ENCODE results near the gene POMT1. TPM values are rescaled to one million over a fixed set of nuclear protein-coding genes. Genes with fewer than 3 reads are reported as not detected.
"Not testable (repeated sequence)": the region's sequence is repeated elsewhere in the genome, so short reads cannot be mapped to it uniquely, and the experiment has no call there.

Gene POMT1
- total RNA-seq, 1 donor from 2014 or later = 29.3 TPM

DNA sequence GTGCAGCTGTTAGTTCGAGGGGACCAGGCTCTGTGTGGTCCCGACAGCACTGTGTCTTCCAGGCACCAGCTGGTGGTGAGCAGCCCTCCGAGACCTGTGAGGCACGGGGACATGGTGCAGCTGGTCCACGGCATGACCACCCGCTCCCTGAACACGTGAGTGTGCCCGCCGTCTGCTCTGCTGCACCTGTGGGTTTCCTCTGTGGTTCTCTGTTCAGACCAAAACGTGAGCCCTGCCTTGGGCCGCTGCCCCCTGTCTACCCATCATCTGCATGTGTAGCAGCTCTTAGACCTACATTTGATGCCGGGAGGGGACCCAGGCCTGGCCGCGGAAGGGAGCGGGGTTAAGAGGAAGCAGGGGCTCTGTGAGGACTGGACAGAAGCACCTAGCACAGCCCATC is 10.5 kb downstream of the POMT1 start:
- no peaks in the 10 kb centered on the region for H3K27me3 ChIP-seq (ENCODE audit: control insufficient read depth, insufficient read depth, low read length)
- TF ChIP-seq, protein P1, sequence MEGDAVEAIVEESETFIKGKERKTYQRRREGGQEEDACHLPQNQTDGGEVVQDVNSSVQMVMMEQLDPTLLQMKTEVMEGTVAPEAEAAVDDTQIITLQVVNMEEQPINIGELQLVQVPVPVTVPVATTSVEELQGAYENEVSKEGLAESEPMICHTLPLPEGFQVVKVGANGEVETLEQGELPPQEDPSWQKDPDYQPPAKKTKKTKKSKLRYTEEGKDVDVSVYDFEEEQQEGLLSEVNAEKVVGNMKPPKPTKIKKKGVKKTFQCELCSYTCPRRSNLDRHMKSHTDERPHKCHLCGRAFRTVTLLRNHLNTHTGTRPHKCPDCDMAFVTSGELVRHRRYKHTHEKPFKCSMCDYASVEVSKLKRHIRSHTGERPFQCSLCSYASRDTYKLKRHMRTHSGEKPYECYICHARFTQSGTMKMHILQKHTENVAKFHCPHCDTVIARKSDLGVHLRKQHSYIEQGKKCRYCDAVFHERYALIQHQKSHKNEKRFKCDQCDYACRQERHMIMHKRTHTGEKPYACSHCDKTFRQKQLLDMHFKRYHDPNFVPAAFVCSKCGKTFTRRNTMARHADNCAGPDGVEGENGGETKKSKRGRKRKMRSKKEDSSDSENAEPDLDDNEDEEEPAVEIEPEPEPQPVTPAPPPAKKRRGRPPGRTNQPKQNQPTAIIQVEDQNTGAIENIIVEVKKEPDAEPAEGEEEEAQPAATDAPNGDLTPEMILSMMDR (IDR thresholded peaks at IDR 0.05; ENCODE audit: insufficient read depth, low read length, poor library complexity, severe bottlenecking) = no peak
- no peak overlapping the region for H3K4me3 ChIP-seq (ENCODE audit: low read depth, low read length)
- H3K36me3 ChIP-seq (ENCODE audit: control insufficient read depth, insufficient read depth, low read length) = peaks cover 3% of the 10 kb centered on the region
- no peak for DNase-seq (ENCODE audit: low read depth)

DNA sequence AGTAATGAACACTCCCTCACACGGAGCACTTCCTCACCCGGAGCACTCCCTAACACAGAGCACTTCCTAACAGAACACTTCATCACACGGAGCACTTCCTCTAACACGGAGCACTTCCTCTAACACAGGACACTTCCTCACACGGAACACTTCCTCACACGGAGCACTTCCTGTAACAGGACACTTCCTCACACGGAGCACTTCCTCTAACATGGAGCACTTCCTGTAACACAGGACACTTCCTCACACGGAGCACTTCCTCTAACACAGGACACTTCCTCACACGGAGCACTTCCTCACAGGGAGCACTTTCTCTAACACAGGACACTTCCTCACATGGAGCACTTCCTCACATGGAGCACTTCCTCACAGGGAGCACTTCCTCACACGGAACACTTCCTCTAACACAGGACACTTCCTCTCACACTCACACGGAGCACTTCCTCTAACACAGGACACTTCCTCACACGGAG is 12.9 kb downstream of the POMT1 start:
- H3K4me3 ChIP-seq (ENCODE audit: low read depth, low read length); DNase-seq (ENCODE audit: low read depth); H3K27me3 ChIP-seq (ENCODE audit: control insufficient read depth, insufficient read depth, low read length); H3K36me3 ChIP-seq (ENCODE audit: control insufficient read depth, insufficient read depth, low read length): not testable (repeated sequence)

DNA sequence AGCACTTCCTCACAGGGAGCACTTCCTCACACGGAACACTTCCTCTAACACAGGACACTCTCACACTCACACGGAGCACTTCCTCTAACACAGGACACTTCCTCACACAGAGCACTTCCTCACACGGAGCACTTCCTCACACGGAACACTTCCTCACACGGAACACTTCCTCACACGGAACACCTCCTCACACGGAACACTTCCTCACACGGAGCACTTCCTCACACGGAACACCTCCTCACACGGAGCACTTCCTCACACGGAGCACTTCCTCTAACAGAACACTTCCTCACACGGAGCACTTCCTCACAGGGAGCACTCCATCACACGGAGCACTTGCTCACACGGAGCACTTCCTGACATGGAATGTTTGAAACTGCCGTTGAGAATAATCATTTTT is 13.4 kb downstream of the POMT1 start:
- Histone ChIP-seq H3K27me3 (ENCODE audit: control insufficient read depth, insufficient read depth, low read length) (no peaks in the 10 kb centered on the region), H3K4me3 (ENCODE audit: low read depth, low read length) (no peak overlapping the region), H3K36me3 (ENCODE audit: control insufficient read depth, insufficient read depth, low read length) (peaks cover 5% of the 10 kb centered on the region)
- TF ChIP-seq, protein P1 (IDR thresholded peaks at IDR 0.05; ENCODE audit: insufficient read depth, low read length, poor library complexity, severe bottlenecking) = no peak
- DNase-seq (ENCODE audit: low read depth) = no peak

DNA sequence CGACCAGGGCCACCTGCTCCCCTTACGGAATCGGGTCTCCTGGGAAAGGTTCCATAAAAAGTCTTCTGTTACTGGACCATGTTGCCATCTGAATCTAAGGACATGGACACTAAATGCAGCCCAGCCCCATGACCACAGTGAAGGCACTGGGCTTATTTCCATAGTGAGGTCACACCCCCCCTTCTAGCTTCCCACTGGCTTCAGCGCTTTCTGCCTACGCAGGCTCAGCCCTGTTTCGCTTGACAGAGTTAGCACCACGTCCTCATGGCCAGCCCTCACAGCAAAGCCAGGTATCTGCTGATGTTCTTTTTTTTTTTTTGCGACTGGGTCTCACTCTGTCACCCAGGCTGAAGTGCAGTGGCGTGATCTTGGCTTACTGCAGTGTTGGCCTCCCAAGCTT is 14.2 kb downstream of the POMT1 start:
- no peak overlapping the region for H3K4me3 ChIP-seq (ENCODE audit: low read depth, low read length)
- DNase-seq (ENCODE audit: low read depth) = no peak
- TF ChIP-seq, protein P1 (IDR thresholded peaks at IDR 0.05; ENCODE audit: insufficient read depth, low read length, poor library complexity, severe bottlenecking) = no peak
- H3K27me3 ChIP-seq (ENCODE audit: control insufficient read depth, insufficient read depth, low read length) = no peaks in the 10 kb centered on the region
- H3K36me3 ChIP-seq (ENCODE audit: control insufficient read depth, insufficient read depth, low read length) = peaks cover 7% of the 10 kb centered on the region

DNA sequence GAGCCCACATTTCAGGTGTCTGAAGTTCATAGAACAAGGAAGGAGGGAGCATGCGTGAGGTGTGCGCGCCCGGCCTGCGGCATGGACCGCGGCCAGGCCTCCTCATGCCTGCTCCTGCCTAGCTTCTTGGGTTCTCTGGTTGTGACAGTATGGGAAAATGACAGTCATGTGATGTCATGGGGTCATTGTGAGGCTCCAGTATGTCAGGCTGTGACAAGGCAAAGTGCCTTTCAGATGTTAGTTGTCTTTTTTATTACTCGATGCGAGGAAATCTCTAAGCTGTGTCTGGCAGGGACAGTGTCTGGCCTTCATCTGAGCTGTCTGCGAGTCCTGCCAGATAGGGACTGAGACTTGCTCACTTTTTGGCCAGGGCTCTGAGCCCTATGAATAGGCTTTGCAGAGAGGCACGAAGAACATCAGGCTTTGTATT is 15.1 kb downstream of the POMT1 start:
- Histone ChIP-seq H3K36me3 (ENCODE audit: control insufficient read depth, insufficient read depth, low read length) (peaks cover 9% of the 10 kb centered on the region), H3K27me3 (ENCODE audit: control insufficient read depth, insufficient read depth, low read length) (no peaks in the 10 kb centered on the region), H3K4me3 (ENCODE audit: low read depth, low read length) (no peak overlapping the region)
- no peak for DNase-seq (ENCODE audit: low read depth)
- TF ChIP-seq, protein P1 (IDR thresholded peaks at IDR 0.05; ENCODE audit: insufficient read depth, low read length, poor library complexity, severe bottlenecking) = no peak

DNA sequence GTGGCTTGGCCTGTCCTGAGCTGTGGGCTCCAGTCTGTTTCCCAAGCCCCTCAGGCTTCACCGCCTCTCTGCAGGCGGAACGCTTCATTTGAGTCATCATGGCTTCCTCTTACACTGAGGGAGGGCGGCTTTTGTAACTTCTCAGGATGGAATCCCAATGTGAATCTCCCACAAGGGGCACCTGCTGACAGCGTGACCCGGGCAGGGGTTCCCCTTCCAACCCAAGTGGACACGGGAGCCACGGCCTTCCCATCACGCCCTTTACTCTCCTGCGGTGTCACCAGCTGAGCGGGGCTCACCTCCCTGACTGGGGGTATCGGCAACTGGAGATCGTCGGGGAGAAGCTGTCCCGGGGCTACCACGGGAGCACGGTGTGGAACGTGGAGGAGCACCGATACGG is 15.8 kb downstream of the POMT1 start:
- Histone ChIP-seq H3K36me3 (ENCODE audit: control insufficient read depth, insufficient read depth, low read length) (peaks cover 9% of the 10 kb centered on the region), H3K27me3 (ENCODE audit: control insufficient read depth, insufficient read depth, low read length) (no peaks in the 10 kb centered on the region), H3K4me3 (ENCODE audit: low read depth, low read length) (no peak overlapping the region)
- TF ChIP-seq, protein P1 (IDR thresholded peaks at IDR 0.05; ENCODE audit: insufficient read depth, low read length, poor library complexity, severe bottlenecking) = no peak
- no peak for DNase-seq (ENCODE audit: low read depth)
